Erythroblast (primary cell): ENCODE data around the gene FBXL17.

Experiments
- GATA1 ChIP-seq: IDR thresholded peaks from 2 replicates; pipeline ENCODE4 v1.6.1; 2011; ENCODE audit warnings: low read depth, mild to moderate bottlenecking, control low read depth, low read length, moderate library complexity
- POLR2A ChIP-seq: IDR thresholded peaks from 2 replicates; pipeline ENCODE4 v1.6.1; 2011; ENCODE audit warnings: mild to moderate bottlenecking, low read length

GRCh38 chr5:108380531-108381349, 1.2 kb downstream of the FBXL17 start:
- TF ChIP-seq POLR2A (no peak), GATA1 (no peak)
